ENCODE data around the gene LOXL1.

LOXL1 gene

GRCh38 chr15:73926219-73927002 lies at the start of gene LOXL1:
Gene LOXL1 (plus strand): TSS chr15:73926462. CDS start chr15:73926784, 322 bp downstream.
- no peak for DNase-seq

GRCh38 chr15:73879426-73879825 lies 46.8 kb upstream of the LOXL1 start:
- DNase-seq, result no peak

GRCh38 chr15:73881579-73882320 lies 44.5 kb upstream of the LOXL1 start:
- DNase-seq, result no peak

- no peak for DNase-seq
Measured at GRCh38 chr15:73882761-73883419, 43.4 kb upstream of the LOXL1 start.

- no peak for DNase-seq
Measured at GRCh38 chr15:73884159-73884558, 42.1 kb upstream of the LOXL1 start.

GRCh38 chr15:73885954-73886700 lies 40.1 kb upstream of the LOXL1 start:
- no peak for DNase-seq

- DNase-seq, result no peak
Measured at GRCh38 chr15:73886717-73887345, 39.4 kb upstream of the LOXL1 start.

GRCh38 chr15:73887481-73887880 lies 38.8 kb upstream of the LOXL1 start:
- DNase-seq, result no peak

GRCh38 chr15:73888224-73889041 lies 37.8 kb upstream of the LOXL1 start:
- no peak for DNase-seq

GRCh38 chr15:73889053-73889761 lies 37.1 kb upstream of the LOXL1 start:
- DNase-seq, result no peak

- DNase-seq, result no peak
Measured at GRCh38 chr15:73889762-73890124, 36.5 kb upstream of the LOXL1 start.

- DNase-seq, result no peak
Measured at GRCh38 chr15:73891328-73892315, 34.6 kb upstream of the LOXL1 start.

- no peak for DNase-seq
Measured at GRCh38 chr15:73892446-73893226, 33.6 kb upstream of the LOXL1 start.

GRCh38 chr15:73894133-73894814 lies 32.0 kb upstream of the LOXL1 start:
- no peak for DNase-seq

- peak in 1 of 4 experiments; percentile 8 for DNase-seq
Measured at GRCh38 chr15:73897441-73898261, 28.6 kb upstream of the LOXL1 start.

- DNase-seq, result no peak
Measured at GRCh38 chr15:73899197-73900094, 26.8 kb upstream of the LOXL1 start.

Data from activated naive CD4-positive, alpha-beta T cell (primary cell).